Memory B cell (primary cell): ENCODE data around the gene ATP9B.

ENCODE experiments used
- ATAC-seq: fragments of 150-1000 bp; cut with Tn5 transposase; 2 replicates; pipeline ENCODE4 v1.10.0; 2021; ENCODE audit warnings: low read depth, mild to moderate bottlenecking, moderate library complexity
- DNase-seq, 2 donors: peaks; one replicate each; pipeline ENCODE4 v3.0.0; 2022; ENCODE audit warnings: low spot score in 2 of 2
- H3K27ac Mint-ChIP-seq: one replicate; pipeline ENCODE4 v1.8.0; 2022; ENCODE audit warnings: mild to moderate bottlenecking, moderate library complexity, mixed read lengths
- H3K27me3 Mint-ChIP-seq: one replicate; pipeline ENCODE4 v1.8.0; 2022; ENCODE audit warnings: mixed read lengths
- H3K36me3 Mint-ChIP-seq: one replicate; pipeline ENCODE4 v1.8.0; 2022; ENCODE audit warnings: mild to moderate bottlenecking, mixed read lengths
- H3K4me1 Mint-ChIP-seq: one replicate; pipeline ENCODE4 v1.8.0; 2022; ENCODE audit warnings: mixed read lengths
- H3K4me3 Mint-ChIP-seq: one replicate; pipeline ENCODE4 v1.8.0; 2022; ENCODE audit warnings: mild to moderate bottlenecking, moderate library complexity, mixed read lengths
- H3K9me3 Mint-ChIP-seq: one replicate; pipeline ENCODE4 v1.8.0; 2022; ENCODE audit warnings: mixed read lengths

Gene ATP9B

DNA sequence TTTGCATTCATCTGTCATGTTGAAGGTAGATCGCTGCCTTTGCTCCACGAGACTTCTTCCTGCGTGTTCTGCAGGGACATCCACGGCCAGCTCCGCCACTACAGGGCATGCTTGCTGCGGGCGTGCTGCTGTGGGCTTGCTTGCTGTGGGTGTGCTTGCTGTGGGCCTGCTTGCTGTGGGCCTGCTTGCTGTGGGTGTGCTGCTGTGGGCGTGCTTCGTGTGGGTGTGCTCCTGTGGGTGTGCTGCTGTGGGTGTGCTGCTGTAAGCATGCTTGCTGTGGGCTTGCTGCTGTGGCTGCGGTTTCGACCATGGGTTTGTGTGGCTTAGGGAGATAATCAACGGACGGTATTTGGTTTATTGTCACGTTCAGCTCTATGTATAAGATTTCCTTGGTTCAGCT is 165.2 kb downstream of the ATP9B start:
- no peaks in the 10 kb centered on the region for H3K27me3 Mint-ChIP-seq
- H3K9me3 Mint-ChIP-seq = no peaks in the 10 kb centered on the region
- H3K36me3 Mint-ChIP-seq = peaks cover 7% of the 10 kb centered on the region
- H3K27ac Mint-ChIP-seq = no peak overlapping the region
- H3K4me3 Mint-ChIP-seq = no peak overlapping the region
- DNase-seq = no peak
- no peaks in the 10 kb centered on the region for H3K4me1 Mint-ChIP-seq
- ATAC-seq = no peak

DNA sequence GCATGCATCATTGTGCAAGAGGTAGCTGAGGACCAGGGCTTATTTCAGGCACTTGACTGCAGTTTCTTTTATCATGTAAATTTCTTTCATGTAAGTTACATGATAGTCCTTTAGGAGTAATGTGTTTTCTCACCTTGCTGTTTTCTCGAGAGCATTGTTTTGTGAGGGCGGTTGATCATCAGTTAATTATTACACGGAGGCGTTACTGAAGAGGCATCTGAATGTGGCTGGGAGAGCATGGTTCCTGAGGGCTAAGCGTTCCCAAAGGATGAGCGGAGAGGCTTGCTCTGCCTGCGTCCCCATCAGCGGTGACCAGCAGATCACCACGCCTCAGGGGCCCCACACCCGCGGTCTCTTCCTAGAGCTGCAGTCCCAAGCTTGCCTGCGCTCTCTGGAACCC is 170.4 kb downstream of the ATP9B start:
- Mint-ChIP-seq H3K4me1 (peaks cover 4% of the 10 kb centered on the region), H3K4me3 (no peak overlapping the region), H3K27ac (no peak overlapping the region), H3K9me3 (no peaks in the 10 kb centered on the region), H3K27me3 (no peaks in the 10 kb centered on the region), H3K36me3 (peaks cover 4% of the 10 kb centered on the region)
- ATAC-seq (no peak), DNase-seq (no peak)

DNA sequence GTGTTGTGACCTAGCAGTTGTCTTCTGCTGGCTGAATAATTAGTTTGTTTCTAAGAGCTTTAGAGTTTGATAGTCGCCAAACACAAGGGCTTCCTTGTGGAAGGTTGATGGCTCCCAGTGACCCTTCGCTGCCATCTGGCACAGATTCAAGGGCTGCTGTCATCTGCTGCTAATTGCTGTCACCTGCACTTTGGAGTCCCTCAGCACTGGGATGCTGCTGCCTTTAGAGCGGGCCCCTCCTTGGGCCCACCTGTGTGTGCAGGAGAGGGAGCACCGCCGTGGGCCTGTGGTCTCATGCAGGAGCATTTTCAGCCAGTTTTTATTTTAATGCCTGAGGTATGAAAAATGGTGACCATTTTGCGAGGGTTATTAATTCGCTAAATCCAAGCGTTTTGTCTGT is 172.6 kb downstream of the ATP9B start:
- peaks cover 4% of the 10 kb centered on the region for H3K36me3 Mint-ChIP-seq
- no peaks in the 10 kb centered on the region for H3K9me3 Mint-ChIP-seq
- ATAC-seq = no peak
- DNase-seq = no peak
- peaks cover 9% of the 10 kb centered on the region for H3K4me1 Mint-ChIP-seq
- no peak overlapping the region for H3K4me3 Mint-ChIP-seq
- no peak overlapping the region for H3K27ac Mint-ChIP-seq
- H3K27me3 Mint-ChIP-seq = no peaks in the 10 kb centered on the region

GRCh38 chr18:79242246-79242645 is 173.1 kb downstream of the ATP9B start:
- H3K4me3 Mint-ChIP-seq = no peak overlapping the region
- H3K4me1 Mint-ChIP-seq = peaks cover 9% of the 10 kb centered on the region
- DNase-seq (no peak), ATAC-seq (no peak)
- no peaks in the 10 kb centered on the region for H3K27me3 Mint-ChIP-seq
- no peak overlapping the region for H3K27ac Mint-ChIP-seq
- no peaks in the 10 kb centered on the region for H3K9me3 Mint-ChIP-seq
- H3K36me3 Mint-ChIP-seq = peaks cover 4% of the 10 kb centered on the region

DNA sequence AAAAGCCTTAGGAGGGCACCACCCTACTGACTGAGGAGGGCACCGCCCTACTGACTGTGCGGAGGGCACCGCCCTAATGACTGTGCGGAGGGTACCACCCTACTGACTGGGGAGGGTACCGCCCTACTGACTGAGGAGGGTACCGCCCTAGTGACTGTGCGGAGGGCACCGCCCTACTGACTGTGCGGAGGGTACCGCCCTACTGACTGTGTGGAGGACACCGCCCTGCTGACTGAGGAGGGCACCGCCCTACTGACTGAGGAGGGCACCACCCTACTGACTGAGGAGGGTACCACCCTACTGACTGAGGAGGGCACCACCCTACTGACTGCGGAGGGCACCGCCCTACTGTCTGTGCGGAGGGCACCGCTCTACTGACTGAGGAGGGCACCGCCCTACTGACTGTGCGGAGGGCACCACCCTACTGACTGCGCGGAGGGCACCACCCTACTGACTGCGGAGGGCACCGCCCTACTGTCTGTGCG is 176.4 kb downstream of the ATP9B start:
- Mint-ChIP-seq H3K36me3 (no peaks in the 10 kb centered on the region), H3K27me3 (no peaks in the 10 kb centered on the region), H3K27ac (peak overlapping the region; percentile 86), H3K9me3 (no peaks in the 10 kb centered on the region), H3K4me1 (peaks cover 12% of the 10 kb centered on the region), H3K4me3 (peak overlapping the region; percentile 58)
- DNase-seq (peak in 1 of 2 donors; percentile 53), ATAC-seq (peak; percentile 21)

- ATAC-seq = peak; percentile 85
- H3K27me3 Mint-ChIP-seq = no peaks in the 10 kb centered on the region
- peaks cover 12% of the 10 kb centered on the region for H3K4me1 Mint-ChIP-seq
- DNase-seq = peak; percentile 64 to 71
- peak overlapping the region; percentile 82 for H3K4me3 Mint-ChIP-seq
- H3K36me3 Mint-ChIP-seq = no peaks in the 10 kb centered on the region
- no peaks in the 10 kb centered on the region for H3K9me3 Mint-ChIP-seq
- peak overlapping the region; percentile 94 for H3K27ac Mint-ChIP-seq
Measured at GRCh38 chr18:79246309-79247108, 177.3 kb downstream of the ATP9B start.

- Mint-ChIP-seq H3K27ac (no peak overlapping the region), H3K9me3 (no peaks in the 10 kb centered on the region), H3K27me3 (no peaks in the 10 kb centered on the region), H3K4me3 (no peak overlapping the region), H3K4me1 (peaks cover 12% of the 10 kb centered on the region), H3K36me3 (peaks cover 5% of the 10 kb centered on the region)
- no peak for DNase-seq
- no peak for ATAC-seq
Measured at GRCh38 chr18:79248495-79249060, 179.4 kb downstream of the ATP9B start.

- H3K27me3 Mint-ChIP-seq = no peaks in the 10 kb centered on the region
- H3K36me3 Mint-ChIP-seq = peaks cover 12% of the 10 kb centered on the region
- no peak overlapping the region for H3K4me3 Mint-ChIP-seq
- H3K27ac Mint-ChIP-seq = no peak overlapping the region
- DNase-seq (no peak), ATAC-seq (no peak)
- H3K9me3 Mint-ChIP-seq = no peaks in the 10 kb centered on the region
- H3K4me1 Mint-ChIP-seq = peaks cover 12% of the 10 kb centered on the region
Measured at GRCh38 chr18:79250301-79250981, 181.2 kb downstream of the ATP9B start.

DNA sequence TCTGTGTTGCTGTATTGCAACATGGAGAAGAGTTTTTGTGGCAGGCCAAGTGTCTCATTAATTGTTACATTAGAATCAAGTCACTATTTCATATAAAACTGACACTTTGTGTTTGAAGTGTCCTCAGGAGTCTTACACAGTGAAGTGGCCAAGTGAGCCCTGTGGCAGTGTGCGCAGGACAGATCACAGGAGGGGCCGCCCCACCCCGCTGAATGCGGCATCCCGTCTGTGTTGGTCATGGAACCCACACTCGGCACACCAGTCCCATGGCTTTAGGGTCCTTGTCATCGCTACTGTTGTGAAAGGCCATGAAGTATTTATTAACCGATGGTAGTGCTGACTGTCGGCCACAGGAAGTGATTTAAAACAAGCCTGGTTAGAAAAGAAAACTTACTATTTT is 181.8 kb downstream of the ATP9B start:
- DNase-seq = no peak
- ATAC-seq = no peak
- Mint-ChIP-seq H3K9me3 (no peaks in the 10 kb centered on the region), H3K36me3 (peaks cover 13% of the 10 kb centered on the region), H3K4me3 (no peak overlapping the region), H3K27me3 (no peaks in the 10 kb centered on the region), H3K27ac (no peak overlapping the region), H3K4me1 (peaks cover 12% of the 10 kb centered on the region)

DNA sequence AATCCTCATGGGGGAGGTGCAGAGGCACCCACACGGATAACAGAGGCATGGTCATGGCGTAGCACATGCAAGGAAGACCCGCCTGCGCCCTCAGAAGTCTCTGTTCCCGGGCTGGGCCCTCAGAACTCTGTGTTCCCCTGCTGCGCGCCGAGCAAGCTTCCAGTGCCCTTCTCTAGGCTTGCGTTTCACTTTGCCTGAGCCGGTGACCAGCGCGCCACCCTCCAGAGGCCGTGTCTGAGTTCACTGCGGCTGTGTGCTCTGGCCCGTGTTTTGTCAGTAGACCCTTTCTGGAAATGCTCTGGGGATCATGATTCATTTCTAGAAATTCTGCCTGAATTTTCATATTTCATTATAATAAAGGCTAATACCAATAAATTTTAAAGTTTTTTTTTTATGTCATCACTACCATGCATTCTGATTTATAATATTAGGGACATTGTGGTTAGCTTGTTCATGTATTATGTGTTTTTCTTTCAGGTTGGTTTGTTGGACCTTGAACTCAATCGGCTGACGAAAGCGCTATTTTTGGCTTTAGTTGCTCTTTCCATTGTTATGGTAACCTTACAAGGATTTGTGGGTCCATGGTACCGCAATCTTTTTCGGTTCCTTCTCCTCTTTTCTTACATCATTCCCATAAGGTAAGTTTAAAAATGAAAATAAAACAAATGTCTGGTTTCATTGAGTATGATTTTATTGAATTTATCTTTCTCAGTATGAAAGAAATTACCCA is 183.9 kb downstream of the ATP9B start:
- Mint-ChIP-seq H3K4me1 (peaks cover 8% of the 10 kb centered on the region), H3K4me3 (no peak overlapping the region), H3K27me3 (no peaks in the 10 kb centered on the region), H3K27ac (peak overlapping the region; percentile 18), H3K36me3 (peaks cover 18% of the 10 kb centered on the region), H3K9me3 (no peaks in the 10 kb centered on the region)
- DNase-seq = no peak
- ATAC-seq = no peak

DNA sequence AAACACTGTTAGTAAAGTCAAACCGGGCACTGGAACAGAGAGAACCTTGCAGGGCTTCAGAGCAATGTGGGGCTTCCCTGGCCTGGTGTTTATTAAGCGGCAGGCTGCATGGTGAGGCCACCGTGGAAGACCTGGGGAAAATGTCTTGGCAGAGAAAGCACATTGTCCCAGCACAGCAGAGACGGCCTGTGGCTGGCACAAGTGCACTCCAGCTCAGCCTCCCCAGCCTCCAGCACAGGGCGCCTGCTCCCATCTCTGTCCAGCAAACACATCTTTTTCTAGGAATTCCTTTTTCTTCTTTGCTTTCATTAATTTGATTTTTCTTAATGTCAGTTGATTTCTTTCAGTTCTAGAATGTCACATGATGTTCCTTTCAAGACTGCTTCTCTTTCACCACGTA is 188.3 kb downstream of the ATP9B start:
- DNase-seq = no peak
- no peak for ATAC-seq
- Mint-ChIP-seq H3K27ac (no peak overlapping the region), H3K4me1 (peaks cover 15% of the 10 kb centered on the region), H3K27me3 (no peaks in the 10 kb centered on the region), H3K9me3 (no peaks in the 10 kb centered on the region), H3K36me3 (peaks cover 28% of the 10 kb centered on the region), H3K4me3 (no peak overlapping the region)

- Mint-ChIP-seq H3K36me3 (peaks cover 28% of the 10 kb centered on the region), H3K27me3 (no peaks in the 10 kb centered on the region), H3K4me3 (no peak overlapping the region), H3K4me1 (peaks cover 11% of the 10 kb centered on the region), H3K9me3 (no peaks in the 10 kb centered on the region), H3K27ac (peak overlapping the region; percentile 51)
- peak; percentile 74 for ATAC-seq
- DNase-seq = no peak
Measured at GRCh38 chr18:79258447-79258846, 189.3 kb downstream of the ATP9B start.

DNA sequence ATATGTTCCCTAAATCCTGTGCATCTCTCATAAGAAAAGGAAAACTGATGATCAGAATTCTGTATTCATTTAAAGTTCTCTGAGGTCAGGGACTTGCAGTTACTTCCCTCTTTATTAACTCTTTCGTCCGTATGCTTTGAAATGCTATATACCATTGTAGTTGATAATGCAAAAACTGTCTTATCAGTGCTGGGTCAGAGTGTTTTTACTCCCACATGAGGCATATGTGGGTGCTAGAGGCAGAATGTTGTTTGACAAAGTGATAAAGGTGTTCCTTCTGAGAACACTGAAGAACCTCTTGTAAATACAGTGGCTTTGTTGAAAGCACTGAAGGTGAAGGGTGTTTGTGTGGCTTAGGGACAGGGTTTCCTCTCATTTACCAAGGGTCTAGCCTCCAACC is 190.0 kb downstream of the ATP9B start:
- DNase-seq (no peak), ATAC-seq (no peak)
- H3K36me3 Mint-ChIP-seq = peaks cover 30% of the 10 kb centered on the region
- H3K9me3 Mint-ChIP-seq = no peaks in the 10 kb centered on the region
- peaks cover 11% of the 10 kb centered on the region for H3K4me1 Mint-ChIP-seq
- H3K4me3 Mint-ChIP-seq = no peak overlapping the region
- peak overlapping the region; percentile 31 for H3K27ac Mint-ChIP-seq
- no peaks in the 10 kb centered on the region for H3K27me3 Mint-ChIP-seq

DNA sequence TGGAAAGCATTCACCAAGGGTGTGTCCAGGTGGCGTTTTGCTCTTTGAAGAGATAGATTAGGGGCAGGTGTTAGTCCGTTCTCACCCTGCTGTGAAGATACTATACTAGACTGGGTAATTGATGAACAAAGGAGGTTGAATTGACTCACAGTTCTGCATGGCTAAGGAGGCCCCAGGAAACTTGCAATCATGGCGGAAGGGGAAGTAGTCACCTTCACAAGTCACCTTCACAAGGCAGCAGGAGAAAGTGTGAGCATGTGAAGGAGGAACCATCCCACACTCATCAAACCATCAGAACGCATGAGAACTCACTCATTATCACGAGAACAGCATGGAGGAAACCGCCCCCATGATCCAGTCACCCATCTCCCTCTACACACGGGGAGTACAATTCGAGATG is 190.8 kb downstream of the ATP9B start:
- DNase-seq (no peak), ATAC-seq (peak; percentile 44)
- no peak overlapping the region for H3K27ac Mint-ChIP-seq
- H3K4me1 Mint-ChIP-seq = peaks cover 11% of the 10 kb centered on the region
- H3K27me3 Mint-ChIP-seq = no peaks in the 10 kb centered on the region
- H3K9me3 Mint-ChIP-seq = peaks cover 1% of the 10 kb centered on the region
- no peak overlapping the region for H3K4me3 Mint-ChIP-seq
- peaks cover 28% of the 10 kb centered on the region for H3K36me3 Mint-ChIP-seq
